HG03060 (cell line): Measurements from ENCODE around the gene FMC1.
"Not testable (repeated sequence)": the region's sequence is repeated elsewhere in the genome, so short reads cannot be mapped to it uniquely, and the experiment has no call there.

Experiments used
- ATAC-seq: cut with Tn5 transposase; IDR thresholded peaks from one replicate; pipeline ENCODE4 v1.9.1; 2021; ENCODE audit warnings: low read depth, moderate number of reproducible peaks; ENCODE audit not compliant: unreplicated experiment

The FMC1 gene

GRCh38 chr7:139340037-139340807 is 915 bp upstream of the FMC1 start:
- peak; percentile 86 for ATAC-seq

GRCh38 chr7:139340808-139341057 is 404 bp upstream of the FMC1 start:
- ATAC-seq = no peak

GRCh38 chr7:139341776-139342226 is 664 bp downstream of the FMC1 start:
- ATAC-seq = peak; percentile 22

GRCh38 chr7:139345042-139345441 is 3.9 kb downstream of the FMC1 start:
- no peak for ATAC-seq

- no peak for ATAC-seq
Observed at GRCh38 chr7:139351027-139351426, 9.9 kb downstream of the FMC1 start.

- ATAC-seq = no peak
Observed at GRCh38 chr7:139354729-139355128, 13.6 kb downstream of the FMC1 start.

- no peak for ATAC-seq
Observed at GRCh38 chr7:139355320-139355719, 14.2 kb downstream of the FMC1 start.

- not testable (repeated sequence) for ATAC-seq
Observed at GRCh38 chr7:139357729-139358506, 16.8 kb downstream of the FMC1 start.

GRCh38 chr7:139358541-139359365 is 17.6 kb downstream of the FMC1 start:
- ATAC-seq = no peak

- peak; percentile 58 for ATAC-seq
Observed at GRCh38 chr7:139359366-139360209, 18.5 kb downstream of the FMC1 start, which contains the start of gene LUC7L2. TSS of gene LUC7L2 (plus strand) at chr7:139359894. CDS start at chr7:139360262, 368 bp downstream.

- ATAC-seq = peak; percentile 39
Observed at GRCh38 chr7:139360210-139360947, 19.2 kb downstream of the FMC1 start.

GRCh38 chr7:139360948-139361307 is 19.8 kb downstream of the FMC1 start:
- ATAC-seq = no peak

- ATAC-seq = no peak
Observed at GRCh38 chr7:139361523-139361922, 20.4 kb downstream of the FMC1 start.

GRCh38 chr7:139362302-139362701 is 21.2 kb downstream of the FMC1 start:
- ATAC-seq = no peak

- no peak for ATAC-seq
Observed at GRCh38 chr7:139362981-139363380, 21.8 kb downstream of the FMC1 start.

GRCh38 chr7:139365336-139365735 is 24.2 kb downstream of the FMC1 start:
- no peak for ATAC-seq

GRCh38 chr7:139366400-139366799 is 25.3 kb downstream of the FMC1 start:
- no peak for ATAC-seq

- ATAC-seq = no peak
Observed at GRCh38 chr7:139367438-139368155, 26.5 kb downstream of the FMC1 start.
